SKM-1 (cell line): Measurements from ENCODE around the gene CREBZF.
"Not testable (repeated sequence)": the region's sequence is repeated elsewhere in the genome, so short reads cannot be mapped to it uniquely, and the experiment has no call there.

Experiments
- DNase-seq: peaks from one replicate; lab custom pipeline; 2025; ENCODE audit not compliant: unreplicated experiment; lab: John Stamatoyannopoulos, UW

The CREBZF gene

GRCh38 chr11:85627332-85627997 lies 37.5 kb downstream of the CREBZF start, which contains the start of gene DLG2:
DLG2 (minus strand) TSS chr11:85627344.
- no peak for DNase-seq

GRCh38 chr11:85626496-85626895 lies 38.4 kb downstream of the CREBZF start:
- no peak for DNase-seq

GRCh38 chr11:85620256-85620655 lies 44.7 kb downstream of the CREBZF start:
- DNase-seq, result no peak

GRCh38 chr11:85619499-85619898 lies 45.4 kb downstream of the CREBZF start:
- no peak for DNase-seq

DNA sequence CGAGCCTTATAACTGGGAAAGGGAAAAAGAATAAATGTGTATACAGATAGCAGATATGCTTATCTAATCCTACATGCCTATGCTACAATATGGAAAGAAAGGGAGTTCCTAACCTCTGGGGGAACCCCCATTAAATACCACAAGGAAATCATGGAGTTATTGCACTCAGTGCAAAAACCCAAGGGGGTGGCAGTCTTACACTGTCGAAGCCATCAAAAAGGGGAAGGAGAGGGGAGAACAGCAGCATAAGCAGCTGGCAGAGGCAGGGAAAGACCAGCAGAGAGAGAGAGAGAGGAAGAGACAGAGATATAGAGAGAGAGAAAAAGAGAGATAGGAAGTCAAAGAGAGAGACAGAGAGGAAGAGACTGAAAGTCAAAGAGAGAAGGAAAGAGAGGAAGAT lies 53.3 kb downstream of the CREBZF start:
- DNase-seq, result not testable (repeated sequence)
